ENCODE measurements around the gene PTPRH.

DNA sequence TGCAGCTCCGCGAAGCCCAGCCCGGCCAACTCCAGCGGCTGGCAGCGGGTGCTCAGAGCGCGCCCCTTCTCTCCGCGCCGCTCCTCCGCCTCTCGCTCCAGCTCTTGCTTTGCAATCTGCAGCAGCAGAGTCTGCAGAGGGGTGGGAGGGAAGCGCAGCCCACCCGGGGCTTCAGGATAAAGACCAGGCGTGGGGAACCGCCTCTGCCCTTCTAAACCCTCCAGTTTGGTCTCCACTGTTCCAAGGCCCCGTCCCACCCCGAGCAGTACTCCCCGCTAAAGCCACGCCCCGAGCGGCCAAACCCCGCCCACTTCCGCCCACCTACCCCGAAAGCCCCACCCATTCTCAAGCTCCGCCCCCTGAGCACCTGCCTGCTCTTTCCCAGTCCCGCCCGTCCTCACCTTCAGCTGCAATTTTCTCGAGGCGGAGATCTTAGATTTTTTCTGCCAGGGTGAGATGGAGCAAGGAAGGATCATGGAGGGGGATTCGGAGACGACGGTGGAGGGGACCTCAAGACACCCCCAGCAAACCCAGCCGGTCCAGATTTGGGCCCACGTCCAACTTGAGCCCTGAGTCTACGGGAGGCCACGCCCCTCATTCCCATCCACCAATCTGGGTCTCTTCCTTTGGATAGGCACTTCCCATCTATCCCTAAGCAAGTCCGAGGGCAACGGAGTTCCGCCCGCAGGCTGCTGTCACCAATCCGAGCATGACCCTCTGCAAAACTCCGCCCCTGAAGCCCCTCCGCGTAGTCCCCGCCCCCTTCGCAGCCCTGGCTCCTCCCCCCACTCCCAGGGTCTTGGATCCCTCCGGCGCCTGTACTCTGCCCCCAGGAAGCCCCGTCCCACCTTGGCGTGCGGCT, 52.9 kb downstream of the PTPRH start:
- TF ChIP-seq, protein P1, sequence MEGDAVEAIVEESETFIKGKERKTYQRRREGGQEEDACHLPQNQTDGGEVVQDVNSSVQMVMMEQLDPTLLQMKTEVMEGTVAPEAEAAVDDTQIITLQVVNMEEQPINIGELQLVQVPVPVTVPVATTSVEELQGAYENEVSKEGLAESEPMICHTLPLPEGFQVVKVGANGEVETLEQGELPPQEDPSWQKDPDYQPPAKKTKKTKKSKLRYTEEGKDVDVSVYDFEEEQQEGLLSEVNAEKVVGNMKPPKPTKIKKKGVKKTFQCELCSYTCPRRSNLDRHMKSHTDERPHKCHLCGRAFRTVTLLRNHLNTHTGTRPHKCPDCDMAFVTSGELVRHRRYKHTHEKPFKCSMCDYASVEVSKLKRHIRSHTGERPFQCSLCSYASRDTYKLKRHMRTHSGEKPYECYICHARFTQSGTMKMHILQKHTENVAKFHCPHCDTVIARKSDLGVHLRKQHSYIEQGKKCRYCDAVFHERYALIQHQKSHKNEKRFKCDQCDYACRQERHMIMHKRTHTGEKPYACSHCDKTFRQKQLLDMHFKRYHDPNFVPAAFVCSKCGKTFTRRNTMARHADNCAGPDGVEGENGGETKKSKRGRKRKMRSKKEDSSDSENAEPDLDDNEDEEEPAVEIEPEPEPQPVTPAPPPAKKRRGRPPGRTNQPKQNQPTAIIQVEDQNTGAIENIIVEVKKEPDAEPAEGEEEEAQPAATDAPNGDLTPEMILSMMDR (IDR thresholded peaks at IDR 0.05; ENCODE audit: poor library complexity, severe bottlenecking), result no peak
- TF ChIP-seq, protein P2, sequence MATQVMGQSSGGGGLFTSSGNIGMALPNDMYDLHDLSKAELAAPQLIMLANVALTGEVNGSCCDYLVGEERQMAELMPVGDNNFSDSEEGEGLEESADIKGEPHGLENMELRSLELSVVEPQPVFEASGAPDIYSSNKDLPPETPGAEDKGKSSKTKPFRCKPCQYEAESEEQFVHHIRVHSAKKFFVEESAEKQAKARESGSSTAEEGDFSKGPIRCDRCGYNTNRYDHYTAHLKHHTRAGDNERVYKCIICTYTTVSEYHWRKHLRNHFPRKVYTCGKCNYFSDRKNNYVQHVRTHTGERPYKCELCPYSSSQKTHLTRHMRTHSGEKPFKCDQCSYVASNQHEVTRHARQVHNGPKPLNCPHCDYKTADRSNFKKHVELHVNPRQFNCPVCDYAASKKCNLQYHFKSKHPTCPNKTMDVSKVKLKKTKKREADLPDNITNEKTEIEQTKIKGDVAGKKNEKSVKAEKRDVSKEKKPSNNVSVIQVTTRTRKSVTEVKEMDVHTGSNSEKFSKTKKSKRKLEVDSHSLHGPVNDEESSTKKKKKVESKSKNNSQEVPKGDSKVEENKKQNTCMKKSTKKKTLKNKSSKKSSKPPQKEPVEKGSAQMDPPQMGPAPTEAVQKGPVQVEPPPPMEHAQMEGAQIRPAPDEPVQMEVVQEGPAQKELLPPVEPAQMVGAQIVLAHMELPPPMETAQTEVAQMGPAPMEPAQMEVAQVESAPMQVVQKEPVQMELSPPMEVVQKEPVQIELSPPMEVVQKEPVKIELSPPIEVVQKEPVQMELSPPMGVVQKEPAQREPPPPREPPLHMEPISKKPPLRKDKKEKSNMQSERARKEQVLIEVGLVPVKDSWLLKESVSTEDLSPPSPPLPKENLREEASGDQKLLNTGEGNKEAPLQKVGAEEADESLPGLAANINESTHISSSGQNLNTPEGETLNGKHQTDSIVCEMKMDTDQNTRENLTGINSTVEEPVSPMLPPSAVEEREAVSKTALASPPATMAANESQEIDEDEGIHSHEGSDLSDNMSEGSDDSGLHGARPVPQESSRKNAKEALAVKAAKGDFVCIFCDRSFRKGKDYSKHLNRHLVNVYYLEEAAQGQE (IDR thresholded peaks at IDR 0.05; ENCODE audit: borderline replicate concordance), result no peak
- no peak for TF ChIP-seq MXI1 (conservative IDR thresholded peaks at IDR 0.05; ENCODE audit: poor library complexity, severe bottlenecking)
- TF ChIP-seq TAF1 (IDR thresholded peaks at IDR 0.05; ENCODE audit: low read depth), result no peak
- no peak for TF ChIP-seq POLR2AphosphoS5 (IDR thresholded peaks at IDR 0.05)

Measured in neural cell (in vitro differentiated cells).